ENCODE measurements around the gene ASGR2.

GRCh38 chr17:7133424-7133823, 18.8 kb upstream of the ASGR2 start:
- TF ChIP-seq CTCF (IDR thresholded peaks at IDR 0.05 in 4 of 5, conservative IDR thresholded peaks at IDR 0.05 in 1 of 5) = peak in 1 of 5 experiments; percentile 20
- TF ChIP-seq POLR2A (IDR thresholded peaks at IDR 0.05) = no peak
